A549 treated with Mapracorat at 1 μM for 4 hours (cell line): Measurements from ENCODE around the gene AQP6. TPM values are rescaled to one million over a fixed set of nuclear protein-coding genes. Genes with fewer than 3 reads are reported as not detected.

ENCODE experiments used
- total RNA-seq: library from RNA; stranded (reverse); fragments of 200-300 nt; extraction: Qiagen RNA extraction; gene quantifications from 5 replicates; pipeline ENCODE4 v1.2.3, GENCODE V29; 2022

AQP6 gene, protein sequence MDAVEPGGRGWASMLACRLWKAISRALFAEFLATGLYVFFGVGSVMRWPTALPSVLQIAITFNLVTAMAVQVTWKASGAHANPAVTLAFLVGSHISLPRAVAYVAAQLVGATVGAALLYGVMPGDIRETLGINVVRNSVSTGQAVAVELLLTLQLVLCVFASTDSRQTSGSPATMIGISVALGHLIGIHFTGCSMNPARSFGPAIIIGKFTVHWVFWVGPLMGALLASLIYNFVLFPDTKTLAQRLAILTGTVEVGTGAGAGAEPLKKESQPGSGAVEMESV
- 0.11 TPM in 1 of 5 replicates, not detected in the others for total RNA-seq

DNA sequence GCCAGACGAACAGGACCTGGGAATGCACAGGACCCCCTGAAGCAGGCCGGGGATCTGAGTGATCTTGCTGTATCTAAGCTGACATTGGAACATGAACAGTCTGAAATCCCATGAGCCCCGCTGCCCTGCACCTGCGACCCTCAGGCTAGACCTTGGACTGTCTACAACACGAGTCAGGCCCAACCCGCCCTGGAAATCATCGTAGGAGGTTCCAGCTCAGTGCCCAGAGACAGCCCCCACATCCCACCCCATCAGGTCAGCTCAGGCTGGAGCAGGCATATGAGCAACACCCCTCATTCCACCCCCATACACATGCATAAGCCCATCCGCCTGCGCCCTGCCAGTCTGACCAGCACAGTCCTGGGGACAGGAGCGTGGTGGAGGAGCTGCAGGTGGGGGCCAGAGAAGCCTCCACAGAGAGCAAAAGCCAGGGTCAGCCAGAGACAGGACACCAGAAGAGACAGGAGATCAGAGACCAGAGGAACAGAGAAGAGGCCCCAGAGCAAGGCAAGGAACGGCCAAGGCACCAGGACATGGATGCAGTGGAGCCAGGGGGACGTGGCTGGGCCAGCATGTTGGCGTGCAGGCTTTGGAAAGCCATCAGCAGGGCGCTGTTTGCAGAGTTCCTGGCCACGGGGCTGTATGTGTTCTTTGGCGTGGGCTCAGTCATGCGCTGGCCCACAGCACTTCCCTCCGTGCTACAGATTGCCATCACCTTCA, at the start of gene AQP6:
TSS of gene AQP6 (plus strand) at position 307 of the 720 bp plus-strand sequence. CDS start at position 534, 227 bp downstream.

GRCh38 chr12:49950273-49951251, 22.2 kb upstream of the AQP6 start, which contains the start of gene AQP2:
Gene AQP2, plus strand, starts transcription at chr12:49950737. Its CDS starts 94 bp downstream, at chr12:49950831.

DNA sequence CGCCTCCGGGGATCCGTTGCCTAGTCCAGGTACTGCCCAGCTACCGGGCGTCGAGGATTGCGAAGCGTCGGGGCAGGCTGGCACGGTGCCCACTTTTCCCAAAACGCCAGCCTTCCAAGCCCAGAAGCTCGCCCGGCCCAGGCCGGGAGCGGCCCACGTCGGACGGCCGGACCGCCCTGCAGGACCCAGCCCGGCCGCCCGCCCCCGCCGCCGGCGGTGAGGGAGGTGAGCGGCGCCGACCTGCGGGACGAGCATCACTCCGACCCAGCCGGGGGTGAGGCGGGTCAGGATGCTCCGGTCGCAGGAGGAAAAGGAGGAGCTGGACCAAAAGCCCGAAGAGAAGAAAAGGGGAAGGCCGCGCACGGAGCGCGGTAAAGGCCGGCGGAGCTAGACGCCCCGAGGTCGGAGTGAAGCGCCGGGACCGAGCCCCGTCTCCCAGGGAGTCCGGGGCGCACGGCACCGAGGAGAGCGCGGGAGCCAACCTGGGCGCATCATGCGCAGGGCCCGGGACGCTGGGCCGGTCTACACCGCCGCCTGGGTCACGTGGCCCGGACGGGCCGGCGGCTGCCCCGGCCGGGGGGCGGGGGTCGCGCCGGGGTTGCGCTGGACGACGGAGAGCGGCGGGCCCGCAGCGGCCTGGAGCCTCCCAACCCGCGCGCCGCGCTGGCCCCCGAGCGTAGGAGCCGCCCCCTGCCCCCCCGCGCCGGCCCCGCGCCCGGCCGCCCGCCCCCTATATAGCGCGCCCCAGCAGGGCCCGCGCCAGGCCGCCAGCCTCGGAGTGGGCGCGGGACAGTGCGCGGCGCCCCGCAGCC, 11.4 kb upstream of the AQP6 start, which contains the start of gene AQP5:
TSS of gene AQP5 (plus strand) at position 762 of the 812 bp plus-strand sequence. CDS start 146 bp downstream, outside the sequence.

DNA sequence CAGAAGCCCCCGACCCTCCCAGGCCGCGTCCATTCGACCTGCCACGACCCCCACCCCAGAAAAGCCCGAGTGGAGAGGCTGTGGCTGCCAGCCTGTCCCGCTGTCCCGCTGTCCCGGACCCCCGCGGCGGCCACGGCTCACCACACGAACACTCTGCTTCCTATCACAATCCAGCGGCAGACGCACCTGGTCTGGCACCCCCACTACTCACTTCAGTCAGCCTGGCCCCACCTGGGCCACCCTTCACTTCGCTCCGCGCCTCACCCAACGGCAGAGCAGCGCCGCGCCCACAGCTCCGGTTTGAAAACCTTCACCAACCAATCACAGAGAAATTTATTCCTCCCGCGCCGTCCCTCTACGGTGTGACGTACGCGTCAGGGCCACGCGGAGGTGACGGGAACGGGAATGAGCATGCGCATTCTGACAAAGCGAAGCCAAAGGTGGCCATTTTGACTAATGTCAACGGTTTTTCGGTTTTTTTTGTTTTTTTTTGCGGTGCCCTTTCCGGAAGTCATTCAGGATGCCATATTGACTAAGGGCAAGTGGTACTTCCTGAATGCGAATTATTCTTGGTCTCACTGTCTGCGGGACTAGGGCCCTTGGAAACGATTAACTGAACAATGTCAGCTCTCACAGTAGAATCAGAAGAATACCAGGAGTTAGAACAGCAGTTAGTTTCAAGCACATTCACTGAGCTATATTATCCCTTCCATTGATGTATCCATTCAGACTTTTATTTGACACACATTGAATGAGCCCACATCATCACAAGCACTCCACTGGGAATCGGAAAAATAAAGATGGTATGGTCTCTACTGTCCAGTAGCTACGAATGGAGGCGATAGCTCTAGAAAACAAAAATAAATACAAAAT, 52.7 kb downstream of the AQP6 start, which contains the start of gene RACGAP1:
TSS of gene RACGAP1 (minus strand) at position 308 of the 873 bp plus-strand sequence. CDS start 8,779 bp downstream, outside the sequence.

Other genes with a start within 250 kb of the AQP6 start
- 403 to 535 TPM (median 489 TPM) in 5 replicates for gene TMBIM6, start 231.4 kb upstream of the AQP6 start, total RNA-seq
- 6.6 to 9.3 TPM (median 8.5 TPM) in 5 replicates for gene NCKAP5L, start 144.5 kb upstream of the AQP6 start, total RNA-seq
- 3.7 to 4.3 TPM (median 4.0 TPM) in 5 replicates for gene BCDIN3D, start 129.8 kb upstream of the AQP6 start, total RNA-seq
- not detected in 5 replicates for gene FAIM2, start 69.0 kb upstream of the AQP6 start, total RNA-seq
- not detected in 5 replicates for gene AQP2, start 22.2 kb upstream of the AQP6 start, total RNA-seq
- not detected in 5 replicates for gene AQP5, start 11.1 kb upstream of the AQP6 start, total RNA-seq
- 70.3 to 82.6 TPM (median 78.4 TPM) in 5 replicates for gene RACGAP1, start 52.5 kb downstream of the AQP6 start, total RNA-seq
- gene ASIC1, start 84.6 kb downstream of the AQP6 start, total RNA-seq = 5.0 to 6.3 TPM (median 5.3 TPM) in 5 replicates
- gene SMARCD1, start 112.4 kb downstream of the AQP6 start, total RNA-seq = 63.3 to 72.2 TPM (median 65.3 TPM) in 5 replicates
- 0.14 to 0.30 TPM (median 0.18 TPM) in 5 replicates for gene GPD1, start 131.1 kb downstream of the AQP6 start, total RNA-seq
- gene COX14, start 139.3 kb downstream of the AQP6 start, total RNA-seq = 70.9 to 74.5 TPM (median 72.4 TPM) in 5 replicates
- gene CERS5, start 194.4 kb downstream of the AQP6 start, total RNA-seq = 26.7 to 28.9 TPM (median 27.7 TPM) in 5 replicates